LNCAP (cell line): Measurements from ENCODE around the gene SHISA9.

Experiments used
- TF ChIP-seq, protein P1 (sequence below): fragments of 450-650 bp; IDR thresholded peaks from 2 replicates; pipeline ENCODE4 v1.5.1; 2017; ENCODE audit warnings: mild to moderate bottlenecking

Gene SHISA9

DNA sequence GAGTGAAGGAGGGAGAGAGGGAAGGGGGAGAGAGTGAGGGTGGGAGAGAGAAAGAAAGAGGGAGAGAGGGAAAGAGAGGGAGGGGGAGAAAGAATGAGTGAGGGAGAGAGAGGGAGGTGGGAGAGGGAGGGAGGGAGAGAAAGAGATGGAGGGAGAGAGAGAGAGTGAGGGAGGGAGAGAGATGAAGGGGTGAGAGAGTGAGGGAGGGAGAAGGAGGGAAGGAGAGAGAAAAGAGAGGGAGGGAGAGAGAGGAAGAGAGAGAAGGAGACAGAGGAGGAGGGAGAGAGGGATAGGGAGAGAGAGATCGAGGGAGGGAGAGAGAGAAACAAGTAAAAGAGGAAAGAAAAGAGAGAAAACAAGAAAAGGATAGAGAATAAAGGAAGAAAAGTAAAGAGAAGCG is 225.7 kb downstream of the SHISA9 start:
- TF ChIP-seq, protein P1, sequence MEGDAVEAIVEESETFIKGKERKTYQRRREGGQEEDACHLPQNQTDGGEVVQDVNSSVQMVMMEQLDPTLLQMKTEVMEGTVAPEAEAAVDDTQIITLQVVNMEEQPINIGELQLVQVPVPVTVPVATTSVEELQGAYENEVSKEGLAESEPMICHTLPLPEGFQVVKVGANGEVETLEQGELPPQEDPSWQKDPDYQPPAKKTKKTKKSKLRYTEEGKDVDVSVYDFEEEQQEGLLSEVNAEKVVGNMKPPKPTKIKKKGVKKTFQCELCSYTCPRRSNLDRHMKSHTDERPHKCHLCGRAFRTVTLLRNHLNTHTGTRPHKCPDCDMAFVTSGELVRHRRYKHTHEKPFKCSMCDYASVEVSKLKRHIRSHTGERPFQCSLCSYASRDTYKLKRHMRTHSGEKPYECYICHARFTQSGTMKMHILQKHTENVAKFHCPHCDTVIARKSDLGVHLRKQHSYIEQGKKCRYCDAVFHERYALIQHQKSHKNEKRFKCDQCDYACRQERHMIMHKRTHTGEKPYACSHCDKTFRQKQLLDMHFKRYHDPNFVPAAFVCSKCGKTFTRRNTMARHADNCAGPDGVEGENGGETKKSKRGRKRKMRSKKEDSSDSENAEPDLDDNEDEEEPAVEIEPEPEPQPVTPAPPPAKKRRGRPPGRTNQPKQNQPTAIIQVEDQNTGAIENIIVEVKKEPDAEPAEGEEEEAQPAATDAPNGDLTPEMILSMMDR, result no peak

DNA sequence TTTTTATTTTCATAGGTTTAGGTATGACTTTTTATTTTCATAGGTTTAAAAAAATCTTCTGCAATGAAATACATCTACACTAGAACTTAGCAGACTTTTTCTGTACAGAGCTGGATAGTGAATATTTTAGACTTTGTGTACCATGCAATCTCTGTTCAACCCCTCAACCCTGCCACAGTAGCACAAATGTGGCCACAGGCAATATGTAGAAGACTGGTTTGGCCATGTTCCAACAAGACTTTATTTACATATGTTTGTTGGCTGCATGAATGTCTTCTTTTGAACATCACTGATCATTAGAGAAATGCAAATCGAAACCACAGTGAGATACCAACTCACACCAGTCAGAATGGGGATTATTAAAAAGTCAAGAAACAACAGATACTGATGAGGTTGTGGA is 229.2 kb downstream of the SHISA9 start:
- TF ChIP-seq, protein P1, result no peak

DNA sequence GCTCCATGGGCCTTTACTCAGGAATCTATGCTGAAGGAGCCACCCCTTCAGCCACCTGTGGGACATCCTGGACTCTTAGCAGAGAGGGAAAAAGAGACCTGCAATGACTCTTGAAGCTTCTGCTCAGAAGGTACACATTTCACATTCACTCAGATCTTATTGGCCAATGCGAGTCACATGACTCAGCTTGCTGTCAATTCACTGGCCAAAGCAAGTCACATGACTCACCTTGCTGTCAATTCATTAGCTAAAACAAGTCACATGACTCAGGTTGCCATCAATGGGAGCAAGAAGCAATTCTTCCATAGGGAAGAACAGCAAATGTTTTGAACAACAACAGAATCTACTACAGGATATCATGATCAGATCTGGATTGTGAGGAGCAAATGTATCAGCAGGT is 233.4 kb downstream of the SHISA9 start:
- TF ChIP-seq, protein P1, result no peak

DNA sequence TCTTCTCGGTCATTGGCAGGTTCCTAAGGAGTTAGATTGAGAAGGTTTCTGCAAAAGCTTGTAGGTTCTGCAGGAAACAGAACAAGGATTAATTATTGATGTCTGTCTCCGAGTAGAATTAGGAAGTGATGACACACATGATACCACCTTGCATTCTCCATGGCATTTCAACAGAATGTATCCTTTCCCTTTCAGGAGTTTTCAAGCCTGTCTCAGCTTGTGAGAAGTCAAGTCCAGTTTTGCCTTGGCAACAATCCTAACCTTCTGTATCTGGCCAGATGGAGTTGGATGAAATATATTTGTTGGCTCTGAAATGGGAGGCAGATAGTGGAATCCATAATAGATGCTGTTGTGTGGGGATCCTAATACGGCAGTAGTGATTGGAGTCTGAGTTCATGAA is 235.5 kb downstream of the SHISA9 start:
- TF ChIP-seq, protein P1, result no peak

DNA sequence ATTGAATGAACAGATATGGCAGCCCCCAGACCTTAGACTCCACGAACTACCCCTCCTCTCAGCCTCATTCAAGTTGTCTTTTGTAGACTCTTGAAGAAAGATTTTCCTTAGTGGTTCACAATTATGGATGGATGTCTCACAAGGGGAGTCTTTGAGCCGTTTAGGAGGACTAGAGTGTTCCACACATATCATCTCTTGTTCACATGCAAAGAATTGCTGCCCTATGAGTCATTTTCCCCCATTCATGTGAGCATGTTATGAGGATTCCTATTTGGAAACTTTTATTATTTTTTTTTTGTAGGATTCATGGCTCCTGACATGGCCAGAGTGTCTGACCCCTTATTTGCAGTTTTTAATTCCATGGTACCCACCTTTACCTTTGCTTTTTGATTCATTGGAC is 237.1 kb downstream of the SHISA9 start:
- TF ChIP-seq, protein P1, result no peak

DNA sequence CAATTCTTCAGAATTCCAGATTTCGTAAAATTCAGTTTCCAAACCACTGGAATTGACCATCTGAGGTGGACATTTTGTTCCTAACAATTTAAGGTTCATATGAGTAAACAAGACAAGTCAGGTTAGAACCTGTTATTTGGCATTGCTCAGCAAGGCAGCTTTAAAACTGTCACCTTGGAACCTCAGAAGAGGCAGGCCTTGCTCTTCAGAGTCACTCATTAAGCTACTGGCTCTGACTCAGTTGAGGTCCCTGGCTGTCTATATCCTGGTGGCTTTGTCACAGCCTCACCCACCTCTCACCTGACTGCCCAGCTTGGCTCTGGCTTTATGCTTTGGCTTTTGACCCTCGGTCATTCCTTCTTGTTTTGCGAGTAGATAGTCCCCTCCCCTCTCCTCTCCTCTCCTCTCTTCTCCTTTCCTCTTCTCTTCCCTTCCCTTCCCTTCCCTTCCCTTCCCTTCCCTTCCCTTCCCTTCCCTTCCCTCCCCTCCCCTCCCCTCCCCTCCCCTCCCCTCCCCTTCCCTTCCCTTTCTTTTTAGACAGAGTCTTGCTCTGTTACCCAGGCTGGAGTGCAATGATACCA is 238.4 kb downstream of the SHISA9 start:
- TF ChIP-seq, protein P1, result no peak

DNA sequence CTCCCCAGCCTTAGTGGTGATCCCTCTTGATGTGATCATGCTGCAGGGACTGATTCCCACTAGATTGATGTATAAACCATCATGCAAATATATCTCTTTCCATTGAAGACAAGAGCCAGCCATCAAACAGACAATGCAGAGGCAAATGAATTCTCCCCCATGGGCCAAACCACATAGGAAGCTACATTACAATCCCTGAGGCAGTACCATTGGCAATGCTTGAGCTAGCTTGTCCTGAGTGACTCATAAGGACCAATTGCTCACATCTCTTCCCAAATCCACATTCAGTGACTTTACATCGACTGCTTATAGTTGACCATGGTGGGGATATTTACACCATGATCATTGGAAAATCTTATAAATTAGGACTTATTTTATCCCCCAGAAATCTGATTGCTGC is 242.2 kb downstream of the SHISA9 start:
- TF ChIP-seq, protein P1, result no peak

DNA sequence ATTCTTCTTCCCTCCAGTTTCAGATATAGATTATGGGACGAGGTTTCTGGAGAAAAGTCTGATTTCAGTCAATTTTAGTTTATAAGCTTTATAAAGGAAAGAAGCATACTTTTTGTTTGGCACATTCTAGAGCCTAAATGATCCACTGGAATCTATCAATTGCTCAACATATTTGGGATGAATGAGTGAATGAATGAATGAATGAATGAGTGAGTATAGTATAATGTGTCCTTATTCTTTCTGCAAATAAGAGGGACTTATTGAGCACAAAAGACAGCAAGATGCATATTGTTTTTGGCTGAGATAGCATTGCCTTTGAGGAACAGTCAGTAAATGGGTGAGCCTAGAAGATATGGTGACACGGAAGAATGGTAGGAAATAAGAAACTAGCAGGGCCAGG is 245.4 kb downstream of the SHISA9 start:
- TF ChIP-seq, protein P1, result no peak
